Endothelial cell of umbilical vein (primary cell): ENCODE results near the gene NLN.

ENCODE experiments used
- CTCF ChIP-seq, 2 donors: IDR thresholded peaks; 1 replicate in 1 of 2; 2 replicates in 1 of 2; pipeline ENCODE4 v1.5.1; 2011; ENCODE audit warnings: low read length in 2 of 2, mild to moderate bottlenecking in 2 of 2, moderate library complexity in 2 of 2, control low read depth in 1 of 2, inconsistent platforms in 1 of 2, low read depth in 1 of 2; ENCODE audit not compliant: insufficient read depth in 1 of 2; ENCODE audit errors: extremely low read depth in 1 of 2
- EZH2 ChIP-seq: IDR thresholded peaks from 2 replicates; pipeline ENCODE4 v1.6.1; 2012; ENCODE audit warnings: borderline replicate concordance, low read depth, mild to moderate bottlenecking, moderate library complexity, low read length, inconsistent platforms; ENCODE audit not compliant: severe bottlenecking
- GATA2 ChIP-seq: IDR thresholded peaks from 2 replicates; pipeline ENCODE4 v1.7.0; 2011; ENCODE audit warnings: low read depth, mild to moderate bottlenecking, moderate library complexity, mixed read lengths, low read length; ENCODE audit not compliant: insufficient read length, insufficient read depth
- JUN ChIP-seq: IDR thresholded peaks from 2 replicates; pipeline ENCODE4 v1.6.1; 2011; ENCODE audit warnings: borderline replicate concordance, low read depth; ENCODE audit not compliant: insufficient read length, insufficient read depth
- MYC ChIP-seq: IDR thresholded peaks from one replicate; pipeline ENCODE4 v1.6.1; 2011; ENCODE audit warnings: mild to moderate bottlenecking, low read depth, low read length
- POLR2A ChIP-seq: IDR thresholded peaks from 2 replicates; pipeline ENCODE4 v1.6.1; 2012; ENCODE audit warnings: low read depth, mild to moderate bottlenecking, control low read depth, low read length
- POLR2AphosphoS5 ChIP-seq: IDR thresholded peaks from 2 replicates; pipeline ENCODE4 v1.6.1; 2012; ENCODE audit warnings: low read depth, mild to moderate bottlenecking, control low read depth, low read length, moderate library complexity; ENCODE audit not compliant: insufficient read depth
- TF ChIP-seq, protein P1 (sequence below): IDR thresholded peaks from 2 replicates; pipeline ENCODE4 v1.6.1; 2011; ENCODE audit not compliant: insufficient read depth, insufficient read length

DNA sequence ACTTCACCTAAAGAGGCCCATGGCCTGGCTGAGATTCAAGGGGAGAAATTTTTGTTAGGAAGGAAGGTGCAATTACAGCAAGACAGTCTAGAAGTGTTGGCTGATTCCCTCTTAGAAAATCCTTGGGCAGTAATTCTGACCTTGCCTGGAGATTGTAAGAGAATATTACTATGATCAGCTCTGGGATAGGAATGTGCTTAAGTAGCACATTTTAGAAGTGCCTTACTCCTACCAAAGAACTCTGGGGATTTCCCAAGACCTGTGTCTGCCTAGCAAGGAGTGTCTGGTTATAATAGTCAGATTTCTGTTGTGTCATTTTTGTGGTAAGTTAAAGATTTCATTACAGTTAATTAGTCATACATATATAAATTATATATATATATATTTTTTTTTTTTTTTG, 52.3 kb downstream of the NLN start:
- no peak for TF ChIP-seq CTCF (IDR thresholded peaks at IDR 0.05; ENCODE audit: extremely low read depth in 1 of 2, insufficient read depth in 1 of 2, low read depth in 1 of 2, low read length in 2 of 2)
- no peak for TF ChIP-seq POLR2AphosphoS5
- no peak for TF ChIP-seq POLR2A
- TF ChIP-seq EZH2: no peak
- TF ChIP-seq JUN: no peak
- TF ChIP-seq, protein P1, sequence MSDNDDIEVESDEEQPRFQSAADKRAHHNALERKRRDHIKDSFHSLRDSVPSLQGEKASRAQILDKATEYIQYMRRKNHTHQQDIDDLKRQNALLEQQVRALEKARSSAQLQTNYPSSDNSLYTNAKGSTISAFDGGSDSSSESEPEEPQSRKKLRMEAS: no peak
- TF ChIP-seq GATA2: no peak
- no peak for TF ChIP-seq MYC
